Peyer's patch (tissue), 4 donors: ENCODE data around the gene WDR55.
"Not testable (repeated sequence)": the region's sequence is repeated elsewhere in the genome, so short reads cannot be mapped to it uniquely, and the experiment has no call there.

Experiments
- POLR2A ChIP-seq, 2 donors: fragments of 450-650 bp; IDR thresholded peaks; one replicate each; pipeline ENCODE4 v1.5.1; 2017; ENCODE audit warnings: antibody characterized with exemption in 2 of 2, mild to moderate bottlenecking in 2 of 2, moderate library complexity in 2 of 2
- TF ChIP-seq, protein P1 (sequence below), 6 experiments: fragments of 450-650 bp in 4 of 6; fragments of 200-600 bp in 2 of 6; sonication (generic) in 1 of 6; IDR thresholded peaks; one replicate each; pipeline ENCODE4 v1.5.1; 2017 to 2019; ENCODE audit warnings: antibody characterized with exemption in 6 of 6, mild to moderate bottlenecking in 3 of 6, moderate library complexity in 1 of 6

DNA sequence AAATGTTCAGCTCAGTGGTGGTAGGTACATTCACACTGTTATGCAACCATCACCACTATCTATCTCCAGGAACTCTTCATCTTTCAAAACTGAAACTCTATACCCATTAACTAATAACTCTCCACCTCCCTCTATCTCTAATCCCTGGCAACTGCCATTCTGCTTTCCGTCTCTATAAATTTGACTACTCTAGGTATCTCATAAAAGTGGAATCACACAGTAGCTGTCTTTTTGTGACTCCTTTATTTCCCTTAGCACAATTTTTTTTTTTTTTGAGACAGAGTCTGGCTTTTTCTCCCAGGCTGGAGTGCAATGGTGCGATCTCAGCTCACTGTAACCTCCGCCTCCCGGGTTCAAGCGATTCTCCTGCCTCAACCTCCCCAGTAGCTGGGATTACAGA, 56.7 kb downstream of the WDR55 start:
- TF ChIP-seq, protein P1, sequence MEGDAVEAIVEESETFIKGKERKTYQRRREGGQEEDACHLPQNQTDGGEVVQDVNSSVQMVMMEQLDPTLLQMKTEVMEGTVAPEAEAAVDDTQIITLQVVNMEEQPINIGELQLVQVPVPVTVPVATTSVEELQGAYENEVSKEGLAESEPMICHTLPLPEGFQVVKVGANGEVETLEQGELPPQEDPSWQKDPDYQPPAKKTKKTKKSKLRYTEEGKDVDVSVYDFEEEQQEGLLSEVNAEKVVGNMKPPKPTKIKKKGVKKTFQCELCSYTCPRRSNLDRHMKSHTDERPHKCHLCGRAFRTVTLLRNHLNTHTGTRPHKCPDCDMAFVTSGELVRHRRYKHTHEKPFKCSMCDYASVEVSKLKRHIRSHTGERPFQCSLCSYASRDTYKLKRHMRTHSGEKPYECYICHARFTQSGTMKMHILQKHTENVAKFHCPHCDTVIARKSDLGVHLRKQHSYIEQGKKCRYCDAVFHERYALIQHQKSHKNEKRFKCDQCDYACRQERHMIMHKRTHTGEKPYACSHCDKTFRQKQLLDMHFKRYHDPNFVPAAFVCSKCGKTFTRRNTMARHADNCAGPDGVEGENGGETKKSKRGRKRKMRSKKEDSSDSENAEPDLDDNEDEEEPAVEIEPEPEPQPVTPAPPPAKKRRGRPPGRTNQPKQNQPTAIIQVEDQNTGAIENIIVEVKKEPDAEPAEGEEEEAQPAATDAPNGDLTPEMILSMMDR (IDR thresholded peaks at IDR 0.05), result not testable (repeated sequence)
- not testable (repeated sequence) for TF ChIP-seq POLR2A (IDR thresholded peaks at IDR 0.05)
